ENCODE measurements around the gene ABLIM2.

DNA sequence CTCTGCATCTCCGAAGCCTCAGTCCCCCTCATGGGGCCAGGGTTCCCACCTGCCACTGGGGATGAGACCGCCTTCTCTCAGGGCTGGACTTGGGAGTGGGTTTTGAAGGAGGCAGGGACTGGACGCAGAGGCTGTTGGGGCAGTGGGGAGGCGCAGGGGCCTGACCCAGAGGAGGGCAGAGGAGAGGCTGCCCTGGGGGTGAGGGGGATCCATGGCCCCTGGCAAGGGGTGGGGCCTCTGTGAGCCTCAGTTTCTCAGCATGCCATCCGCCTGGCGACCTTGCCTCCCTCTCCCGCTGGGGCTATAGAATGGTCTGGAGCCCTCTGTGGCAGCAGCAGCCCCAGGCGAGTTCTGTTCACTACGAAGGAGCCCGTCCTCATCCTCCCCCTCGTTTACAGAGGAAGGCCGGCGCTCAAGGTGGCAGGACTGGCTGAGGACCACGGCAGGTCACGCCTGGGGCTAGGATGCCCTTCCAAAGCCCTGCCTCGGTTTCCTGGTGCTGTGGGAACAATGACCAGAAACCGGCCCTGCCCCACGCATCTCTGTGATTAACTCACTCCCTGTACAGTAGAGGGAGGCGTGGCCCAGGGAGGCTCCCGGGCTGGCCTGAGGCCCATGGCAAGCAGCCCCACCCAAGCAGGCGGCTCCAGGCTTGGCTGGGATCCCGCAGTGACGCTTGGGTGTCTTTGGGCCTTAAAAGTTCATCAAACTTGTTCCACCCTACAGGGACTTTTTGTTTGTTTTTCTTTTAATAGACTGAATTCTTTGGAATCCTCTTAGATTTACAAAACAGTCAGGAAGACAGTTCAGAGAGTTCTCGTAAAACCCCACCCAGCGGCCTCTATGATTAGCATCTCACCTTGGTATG, 24.5 kb upstream of the ABLIM2 start:
- TF ChIP-seq, protein P1, sequence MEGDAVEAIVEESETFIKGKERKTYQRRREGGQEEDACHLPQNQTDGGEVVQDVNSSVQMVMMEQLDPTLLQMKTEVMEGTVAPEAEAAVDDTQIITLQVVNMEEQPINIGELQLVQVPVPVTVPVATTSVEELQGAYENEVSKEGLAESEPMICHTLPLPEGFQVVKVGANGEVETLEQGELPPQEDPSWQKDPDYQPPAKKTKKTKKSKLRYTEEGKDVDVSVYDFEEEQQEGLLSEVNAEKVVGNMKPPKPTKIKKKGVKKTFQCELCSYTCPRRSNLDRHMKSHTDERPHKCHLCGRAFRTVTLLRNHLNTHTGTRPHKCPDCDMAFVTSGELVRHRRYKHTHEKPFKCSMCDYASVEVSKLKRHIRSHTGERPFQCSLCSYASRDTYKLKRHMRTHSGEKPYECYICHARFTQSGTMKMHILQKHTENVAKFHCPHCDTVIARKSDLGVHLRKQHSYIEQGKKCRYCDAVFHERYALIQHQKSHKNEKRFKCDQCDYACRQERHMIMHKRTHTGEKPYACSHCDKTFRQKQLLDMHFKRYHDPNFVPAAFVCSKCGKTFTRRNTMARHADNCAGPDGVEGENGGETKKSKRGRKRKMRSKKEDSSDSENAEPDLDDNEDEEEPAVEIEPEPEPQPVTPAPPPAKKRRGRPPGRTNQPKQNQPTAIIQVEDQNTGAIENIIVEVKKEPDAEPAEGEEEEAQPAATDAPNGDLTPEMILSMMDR (IDR thresholded peaks at IDR 0.05) = no peak
- no peak for TF ChIP-seq POLR2A (IDR thresholded peaks at IDR 0.05)
